ENCODE results near the gene ARPC2.
"Not testable (repeated sequence)": the region's sequence is repeated elsewhere in the genome, so short reads cannot be mapped to it uniquely, and the experiment has no call there.

ARPC2 gene

DNA sequence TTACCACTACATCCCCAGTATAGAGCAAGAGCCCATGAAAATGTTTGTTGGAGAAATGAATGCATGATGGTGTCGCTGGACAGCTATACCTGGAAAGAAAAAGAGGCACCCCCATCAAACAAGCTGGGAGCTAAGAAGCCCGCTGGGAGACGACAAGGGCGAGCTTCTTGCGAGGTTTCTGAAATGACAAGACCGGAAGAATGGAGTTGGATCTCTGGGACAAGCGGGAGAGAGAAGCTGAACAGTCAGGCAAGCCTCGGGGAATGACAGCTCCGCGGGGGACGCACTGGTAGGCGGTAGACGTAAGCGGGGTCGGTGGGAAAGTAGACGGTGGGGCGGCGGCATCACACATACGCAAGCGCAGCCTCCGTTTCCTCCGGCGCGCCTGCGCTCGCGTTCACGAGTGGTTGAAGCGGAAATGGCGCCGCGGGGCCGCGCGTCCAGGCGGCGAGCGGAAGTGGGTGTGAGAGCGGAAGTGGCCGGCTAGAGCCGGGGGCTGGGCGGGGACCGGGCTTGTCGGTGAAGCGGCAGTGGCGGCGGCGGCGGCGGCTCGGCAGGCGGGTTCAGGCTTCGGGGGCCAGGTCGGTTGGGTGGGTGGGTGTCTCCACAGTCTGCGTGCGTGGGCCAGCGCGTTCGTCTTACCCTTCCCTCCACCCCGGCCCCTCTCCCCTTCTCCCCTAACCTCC lies at the start of gene ARPC2:
Gene ARPC2 (plus strand): TSS at position 516 of the 686 bp plus-strand sequence. CDS start 282 bp downstream, outside the sequence.
- peak; percentile 94 to 96 for DNase-seq (ENCODE audit: low read depth in 2 of 2)

DNA sequence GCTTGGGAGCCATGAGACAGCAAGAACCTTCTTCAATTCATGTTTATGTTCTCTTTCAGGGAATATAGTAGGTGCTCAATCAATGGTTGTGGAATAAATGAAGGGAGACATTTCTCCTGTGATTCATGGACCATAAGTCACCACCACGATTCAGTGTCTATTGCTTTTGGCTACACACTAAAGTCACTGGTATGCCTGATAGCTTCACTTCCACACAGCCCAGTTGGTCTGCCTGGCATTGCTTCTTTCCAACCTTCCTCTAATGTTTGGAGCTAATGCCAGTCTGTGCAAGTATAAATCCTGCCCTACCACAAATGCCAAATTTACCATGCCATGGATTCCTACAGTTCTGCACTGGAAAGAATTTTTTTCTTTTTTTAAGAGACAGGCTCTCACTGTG lies 49.0 kb upstream of the ARPC2 start:
- no peak for DNase-seq (ENCODE audit: low read depth in 2 of 2)

DNA sequence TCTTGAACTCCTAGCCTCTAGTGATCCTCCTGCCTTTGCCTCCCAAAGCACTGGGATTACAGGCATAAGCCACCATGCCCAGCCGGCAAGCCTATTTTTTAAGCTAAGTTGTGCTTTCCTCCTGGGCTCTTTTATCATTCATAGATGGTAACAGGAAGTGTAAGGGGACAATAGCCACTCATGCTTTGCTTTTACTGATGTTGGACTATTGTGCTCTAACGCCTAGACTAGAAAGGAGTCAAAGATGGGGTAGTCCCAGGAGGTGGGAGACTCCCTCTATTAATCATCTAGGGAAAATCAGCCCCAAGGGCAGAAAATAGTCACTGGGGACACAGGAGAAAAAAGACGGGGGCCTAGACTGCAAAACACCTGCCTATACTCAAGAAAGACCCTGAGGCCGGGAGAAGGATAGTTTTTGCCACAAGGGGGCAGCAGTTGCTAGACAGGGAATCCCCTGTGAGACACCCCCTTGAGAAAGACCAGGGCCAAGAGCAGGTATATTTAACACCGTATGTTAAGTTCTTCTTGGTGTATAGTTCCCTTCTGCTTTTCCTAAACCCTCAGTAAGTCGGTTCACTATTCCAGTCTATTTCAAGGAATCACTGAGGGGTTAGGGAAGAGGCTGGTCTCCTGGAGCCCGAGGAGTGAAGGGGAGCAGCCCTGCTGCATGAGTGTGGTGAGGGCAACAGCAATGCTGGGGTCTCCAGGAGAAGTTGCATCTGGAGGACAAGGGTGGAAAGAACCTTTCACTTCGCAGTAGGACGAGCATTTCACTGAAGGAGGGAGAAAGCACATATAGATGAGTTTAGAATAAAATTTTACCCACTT lies 48.1 kb upstream of the ARPC2 start:
- DNase-seq (ENCODE audit: low read depth in 2 of 2) = peak; percentile 48 to 50

DNA sequence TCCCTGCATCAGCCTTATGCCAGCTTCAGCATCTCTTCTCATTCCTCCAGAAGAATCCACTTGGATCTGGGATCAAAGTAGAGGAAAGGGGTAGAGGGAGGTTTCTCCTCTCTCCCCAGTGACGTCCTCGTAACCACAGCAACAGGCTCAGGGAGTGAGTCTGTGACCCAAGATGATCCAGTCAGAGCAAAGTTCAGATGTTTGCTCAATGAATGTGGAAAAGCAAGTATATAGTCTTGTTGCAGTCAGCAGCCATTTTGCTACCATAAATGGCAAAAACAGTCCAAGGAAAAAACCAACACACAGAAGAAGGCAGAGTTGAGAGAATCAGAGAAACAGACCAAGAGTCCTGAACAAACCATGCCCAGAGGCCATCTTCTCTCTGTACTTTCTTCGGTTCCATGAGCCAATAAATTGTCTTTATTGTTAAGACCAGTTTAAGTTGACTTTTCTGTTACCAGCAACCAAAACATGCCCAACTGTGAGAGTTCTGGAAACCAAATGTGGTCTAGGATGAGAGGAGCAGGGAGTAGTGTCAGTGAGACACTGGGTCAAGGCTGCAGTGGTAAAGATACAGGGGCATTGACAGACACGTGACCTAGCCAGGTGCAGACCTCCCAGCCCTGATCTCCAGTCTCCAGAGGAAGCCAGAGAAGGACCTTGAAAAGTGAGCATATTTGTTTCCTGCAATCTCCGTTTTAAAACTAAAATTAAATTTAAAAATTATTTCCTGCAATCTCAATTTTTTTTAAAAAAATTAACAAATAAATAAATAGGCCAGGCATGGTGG lies 47.0 kb upstream of the ARPC2 start:
- no peak for DNase-seq (ENCODE audit: low read depth in 2 of 2)

DNA sequence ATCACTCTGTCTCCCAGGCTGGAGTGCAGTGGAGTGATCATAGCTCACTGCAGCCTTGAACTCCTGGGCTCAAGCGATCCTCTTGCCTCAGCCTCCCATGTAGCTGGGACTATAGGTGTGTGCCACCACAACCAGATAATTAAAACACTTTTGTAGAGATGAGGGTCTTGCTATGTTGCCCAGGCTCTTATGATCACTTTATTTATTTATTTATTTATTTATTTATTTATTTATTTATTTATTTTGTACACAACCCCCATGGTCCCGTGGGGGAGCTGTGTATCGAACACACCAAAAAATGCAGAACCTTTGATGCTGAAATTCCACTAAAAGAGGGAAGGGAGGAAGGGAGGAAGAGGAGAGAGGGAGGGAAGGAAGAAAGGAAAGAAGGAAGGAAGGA lies 45.2 kb upstream of the ARPC2 start:
- not testable (repeated sequence) for DNase-seq (ENCODE audit: low read depth in 2 of 2)

DNA sequence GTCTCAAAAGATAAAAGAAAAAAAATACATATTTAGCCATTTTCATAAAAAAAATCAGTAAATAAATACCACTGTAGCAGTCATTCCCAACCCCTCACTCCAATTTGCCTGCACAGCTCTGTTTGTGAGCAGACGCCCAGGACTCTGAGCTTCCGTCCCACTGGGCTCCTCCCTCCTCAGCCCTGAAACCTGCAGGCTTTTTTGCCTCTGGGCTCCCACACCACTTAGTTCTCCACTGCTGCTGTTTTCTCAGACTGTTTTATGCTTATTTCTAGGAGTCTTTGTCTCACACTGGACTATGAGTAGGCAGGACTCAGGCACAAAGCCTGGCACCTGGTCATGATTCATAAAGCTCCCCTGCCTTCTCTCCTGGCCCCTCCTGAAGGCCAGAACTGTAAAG lies 44.1 kb upstream of the ARPC2 start:
- no peak for DNase-seq (ENCODE audit: low read depth in 2 of 2)

DNA sequence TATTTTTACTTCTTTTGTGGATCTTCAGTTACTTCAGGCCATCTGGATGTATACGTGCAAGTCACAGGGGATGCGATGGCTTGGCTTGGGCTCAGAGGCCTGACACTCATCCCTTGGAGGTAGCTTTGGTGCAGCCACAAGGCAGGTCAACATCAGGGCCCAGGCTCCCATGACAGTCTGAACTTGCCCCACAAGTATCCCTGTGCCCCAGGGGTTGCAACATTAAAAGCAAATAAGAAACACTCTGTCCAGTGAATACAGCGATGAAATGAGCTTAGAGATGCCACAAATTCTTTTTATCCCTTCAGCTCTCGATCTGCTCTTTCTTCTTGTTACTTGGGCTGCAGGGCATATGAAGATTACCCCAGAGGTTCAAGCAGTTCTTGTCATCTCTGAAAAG lies 37.2 kb upstream of the ARPC2 start:
- no peak for DNase-seq (ENCODE audit: low read depth in 2 of 2)

DNA sequence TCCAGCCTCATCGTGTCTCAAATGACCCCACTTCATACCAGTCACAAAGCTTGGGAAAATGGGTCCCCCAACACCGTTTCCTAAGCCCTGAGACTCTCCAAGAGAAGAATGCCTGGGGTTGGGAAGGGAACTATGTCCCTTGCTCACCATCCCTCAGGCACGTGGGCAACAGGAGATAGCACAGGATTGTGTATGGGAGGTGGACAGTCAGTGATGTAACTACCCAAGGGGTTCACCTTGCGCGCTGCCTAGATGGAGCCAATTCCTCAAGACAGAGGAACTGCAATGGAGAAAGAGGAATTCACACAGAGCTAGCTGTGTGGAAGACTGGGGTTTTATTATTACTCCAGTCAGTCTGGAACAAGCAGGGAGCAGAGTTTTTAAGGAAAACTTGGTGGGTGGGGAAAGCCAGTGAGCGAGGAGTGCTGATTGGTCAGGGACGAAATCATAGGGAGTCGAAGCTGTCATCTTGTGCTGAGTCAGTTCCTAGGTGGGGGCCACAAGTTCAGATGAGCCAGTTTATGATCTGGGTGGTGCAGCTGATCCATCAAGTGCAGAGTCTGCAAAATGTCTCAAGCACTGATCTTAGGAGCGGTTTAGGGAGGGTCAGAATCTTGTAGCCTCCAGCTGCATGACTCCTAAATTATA lies 36.4 kb upstream of the ARPC2 start:
- DNase-seq (ENCODE audit: low read depth in 2 of 2) = no peak

DNA sequence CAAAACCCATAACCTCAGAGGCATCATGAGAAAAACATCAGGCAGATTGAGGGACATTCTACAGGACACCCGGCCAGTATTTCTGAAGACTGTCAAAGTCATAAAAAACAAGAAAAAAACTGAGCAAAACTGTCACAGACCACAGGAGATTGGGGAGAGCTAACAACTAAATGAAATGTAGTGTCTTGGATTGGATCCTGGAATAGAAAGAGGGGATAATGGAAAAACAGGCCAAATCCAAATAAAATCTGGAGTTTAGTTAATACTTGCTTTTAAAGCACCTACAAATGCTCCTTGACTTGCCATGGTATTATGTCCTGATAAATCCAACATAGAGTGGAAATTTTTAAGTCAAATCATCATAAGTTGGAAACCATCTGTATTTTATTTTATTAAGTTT lies 32.7 kb upstream of the ARPC2 start:
- no peak for DNase-seq (ENCODE audit: low read depth in 2 of 2)

DNA sequence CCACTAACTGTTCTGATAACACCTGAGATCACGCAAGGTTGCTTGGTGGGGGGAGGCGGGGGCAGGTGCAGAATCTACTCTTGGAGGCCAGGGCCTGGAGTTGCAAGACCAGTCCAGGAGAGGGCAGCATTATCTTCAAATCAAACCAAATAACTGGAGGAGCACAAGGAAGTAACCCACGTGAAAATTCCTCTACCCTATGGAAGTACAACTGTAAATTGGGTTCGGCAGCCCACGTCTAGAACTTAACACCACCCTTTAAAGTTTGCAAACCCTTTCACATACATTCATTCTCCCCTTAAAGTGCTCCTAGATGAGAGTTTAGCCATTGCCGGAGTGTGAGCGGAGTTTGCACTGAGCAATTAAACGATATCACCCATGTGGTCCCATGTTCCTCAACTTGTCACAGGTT lies 30.6 kb upstream of the ARPC2 start:
- peak; percentile 39 to 46 for DNase-seq (ENCODE audit: low read depth in 2 of 2)

DNA sequence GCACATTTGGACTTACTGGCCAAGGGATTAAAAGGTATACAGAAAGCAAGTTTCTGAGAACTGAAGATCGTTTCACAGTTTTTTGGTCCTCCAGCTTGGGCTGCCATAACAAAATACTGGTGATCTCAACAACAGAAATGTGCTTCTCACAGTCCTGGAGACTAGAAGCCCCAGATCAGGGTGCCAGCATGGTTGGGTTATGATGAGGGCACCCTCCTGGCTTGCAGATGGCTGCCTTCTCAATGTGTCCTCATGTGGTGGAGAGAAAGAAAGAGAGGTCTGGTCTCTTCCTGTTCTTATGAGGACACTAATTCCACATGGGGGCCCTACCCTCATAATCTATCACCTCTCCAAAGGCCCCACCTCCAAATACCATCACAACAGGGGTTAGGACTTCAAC lies 30.1 kb upstream of the ARPC2 start:
- DNase-seq (ENCODE audit: low read depth in 2 of 2) = no peak

DNA sequence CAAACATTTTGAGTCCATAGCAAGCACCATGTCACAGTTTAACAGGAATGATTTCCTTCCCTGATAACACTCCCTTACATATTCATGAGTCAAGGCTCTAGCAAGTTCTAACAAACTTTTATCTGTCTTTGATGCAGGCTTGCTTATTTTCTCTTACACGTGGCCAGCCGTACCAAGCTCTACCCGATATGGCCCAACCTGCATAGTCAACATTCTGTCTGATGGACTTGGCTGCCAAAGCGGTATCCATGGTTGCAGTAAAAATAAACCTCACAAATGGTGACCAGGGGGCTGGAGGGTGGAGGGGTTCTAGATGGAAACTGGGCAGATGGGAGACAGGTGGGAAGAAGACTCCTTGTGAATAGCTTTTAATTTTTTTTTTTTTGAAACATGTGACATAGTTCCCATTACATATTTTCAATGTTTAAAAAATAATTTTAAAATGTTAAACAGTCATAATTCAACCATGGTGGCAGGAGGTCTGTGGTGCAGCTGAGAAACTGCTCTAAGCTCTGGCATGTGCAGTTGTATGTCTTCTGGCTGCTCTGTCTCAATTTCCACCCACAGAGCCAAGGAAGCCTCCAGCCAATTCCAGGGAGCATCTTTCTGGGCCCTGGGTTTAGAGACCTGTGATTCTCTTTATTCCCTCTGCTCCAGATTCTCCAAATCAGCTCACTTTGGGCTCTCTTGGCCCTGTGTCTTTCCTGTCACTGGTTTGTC lies 29.5 kb upstream of the ARPC2 start:
- no peak for DNase-seq (ENCODE audit: low read depth in 2 of 2)

DNA sequence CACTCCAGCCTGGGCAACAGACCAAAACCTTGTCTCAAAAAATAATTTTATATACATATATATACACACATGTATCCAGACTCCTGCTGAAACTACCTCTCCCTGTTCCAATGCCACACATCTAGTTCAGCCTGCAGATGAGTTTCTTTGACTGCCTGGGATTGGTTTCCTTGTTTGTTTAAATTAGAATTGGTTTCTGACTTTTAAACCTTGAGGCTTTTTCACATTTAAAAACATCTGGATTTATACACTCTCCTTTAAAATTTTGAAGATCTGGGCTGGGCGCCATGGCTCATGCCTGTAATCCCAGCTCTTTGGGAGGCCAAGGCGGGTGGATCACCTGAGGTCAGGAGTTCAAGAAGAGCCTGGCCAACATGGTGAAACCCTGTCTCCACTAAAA lies 28.5 kb upstream of the ARPC2 start:
- DNase-seq (ENCODE audit: low read depth in 2 of 2) = no peak

DNA sequence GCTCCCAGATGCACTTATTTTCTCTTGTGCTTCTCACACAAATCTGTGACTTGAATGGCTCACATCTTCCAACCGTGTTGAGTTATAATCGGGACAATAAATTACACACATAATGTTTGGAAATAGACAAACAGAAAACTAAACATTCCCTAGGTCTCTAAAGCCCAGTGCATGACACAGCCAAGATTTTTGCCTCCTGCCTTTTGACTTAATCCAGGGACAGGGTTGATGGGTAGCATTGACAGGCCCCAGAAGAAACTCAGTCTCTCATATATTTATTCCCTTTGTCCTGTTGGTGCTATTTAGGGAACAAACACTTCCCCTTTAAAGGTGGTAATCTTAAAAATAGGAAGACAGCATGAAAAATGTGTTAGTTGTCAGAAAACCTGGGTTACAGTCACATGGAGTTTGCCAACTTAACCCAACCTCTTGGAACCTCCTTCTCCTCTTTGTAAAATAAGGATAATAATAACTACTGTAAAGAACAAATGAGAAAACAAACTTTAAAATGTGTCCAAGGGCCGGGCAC lies 24.0 kb upstream of the ARPC2 start:
- DNase-seq (ENCODE audit: low read depth in 2 of 2) = no peak

DNA sequence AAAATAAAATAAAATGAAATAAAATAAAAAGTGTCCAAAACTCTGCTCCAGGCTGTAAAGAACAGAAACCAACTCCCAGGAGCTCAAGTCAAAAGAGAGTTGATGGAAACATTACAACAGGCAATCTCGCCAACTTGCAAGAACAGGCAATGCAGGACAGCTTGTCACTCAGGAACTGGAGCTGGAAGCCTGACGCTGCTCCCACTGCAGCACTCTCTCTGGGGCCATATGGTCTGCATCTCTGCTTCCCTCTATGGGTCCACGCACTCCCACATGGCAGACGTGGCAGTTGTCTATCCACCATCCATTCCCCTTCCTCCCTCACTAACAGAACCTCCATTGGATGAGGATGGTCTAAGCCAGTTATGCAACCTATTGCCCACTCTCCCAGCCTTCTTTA lies 23.3 kb upstream of the ARPC2 start:
- DNase-seq (ENCODE audit: low read depth in 2 of 2) = no peak

DNA sequence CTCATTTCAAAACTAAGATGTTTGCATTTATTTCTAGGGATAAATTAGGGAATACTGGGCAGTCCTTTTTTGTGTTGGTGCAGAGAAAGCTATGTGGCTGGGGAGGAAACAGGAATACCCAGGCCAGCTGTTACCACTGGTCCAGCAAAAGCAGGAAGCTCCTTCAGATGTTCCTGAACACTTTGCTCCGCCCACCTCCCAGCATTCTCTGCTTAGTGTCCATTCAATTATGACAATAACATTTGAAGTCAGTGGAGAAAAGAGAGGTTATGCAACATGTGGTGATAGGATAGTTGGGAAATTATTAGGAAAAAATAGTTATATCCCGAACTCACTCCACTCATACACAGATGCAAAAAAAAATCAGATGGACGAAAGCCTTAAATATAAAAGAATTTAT lies 22.1 kb upstream of the ARPC2 start:
- DNase-seq (ENCODE audit: low read depth in 2 of 2) = no peak

DNA sequence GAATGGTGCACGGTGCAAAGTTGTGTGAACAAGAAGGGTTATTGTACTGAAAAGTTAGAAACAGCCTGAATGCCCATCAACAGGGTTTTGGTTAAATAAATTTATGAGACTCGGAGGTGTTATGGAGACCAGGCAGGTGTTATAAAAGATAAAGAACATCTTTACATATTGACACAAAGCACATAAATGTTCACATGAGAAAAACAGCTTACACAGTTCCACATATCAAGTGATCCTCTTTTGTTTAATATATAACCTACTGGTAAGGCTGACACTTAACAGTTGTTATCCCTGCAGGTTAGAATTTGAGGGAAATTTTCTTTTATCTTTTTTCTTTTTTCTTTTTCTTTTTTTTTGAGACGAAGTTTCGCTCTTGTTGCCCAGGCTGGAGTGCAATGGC lies 20.0 kb upstream of the ARPC2 start:
- DNase-seq (ENCODE audit: low read depth in 2 of 2) = no peak

DNA sequence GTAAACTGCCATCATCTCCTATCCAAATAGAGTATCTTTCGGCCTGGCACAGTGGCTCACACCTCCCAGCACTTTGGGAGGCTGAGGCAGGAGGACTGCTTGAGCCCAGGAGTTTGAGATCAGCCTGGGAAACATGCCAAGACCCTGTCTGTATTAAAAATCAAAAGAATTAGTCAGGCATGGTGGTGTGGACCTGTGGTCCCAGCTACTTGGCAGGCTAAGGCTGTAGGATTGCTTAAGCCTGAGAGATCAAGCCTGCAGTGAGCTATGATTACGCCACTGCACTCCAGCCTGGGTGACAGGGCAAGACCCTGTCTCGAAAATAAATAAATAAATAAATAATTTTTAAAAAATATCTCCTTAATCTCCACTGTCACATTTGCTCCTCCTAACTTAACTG lies 14.7 kb upstream of the ARPC2 start:
- DNase-seq (ENCODE audit: low read depth in 2 of 2) = no peak

DNA sequence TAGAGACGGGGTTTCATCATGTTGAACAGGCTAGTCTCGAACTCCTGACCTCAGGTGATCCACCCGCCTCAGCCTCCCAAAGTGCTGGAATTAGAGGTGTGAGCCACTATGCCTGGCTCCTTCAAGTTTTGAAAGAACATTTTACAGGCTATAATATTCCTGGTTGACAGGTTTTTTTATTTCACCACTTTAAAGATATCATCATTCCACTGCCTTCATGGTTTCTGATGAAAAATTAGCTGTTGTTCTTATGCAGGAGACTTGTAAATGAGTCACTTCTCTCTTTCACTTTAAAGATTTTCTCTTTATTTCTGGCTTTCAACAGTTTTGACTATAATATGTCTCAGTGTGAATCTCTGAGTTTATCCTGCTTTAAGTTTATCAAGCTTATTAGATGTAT lies 7.9 kb upstream of the ARPC2 start:
- no peak for DNase-seq (ENCODE audit: low read depth in 2 of 2)

DNA sequence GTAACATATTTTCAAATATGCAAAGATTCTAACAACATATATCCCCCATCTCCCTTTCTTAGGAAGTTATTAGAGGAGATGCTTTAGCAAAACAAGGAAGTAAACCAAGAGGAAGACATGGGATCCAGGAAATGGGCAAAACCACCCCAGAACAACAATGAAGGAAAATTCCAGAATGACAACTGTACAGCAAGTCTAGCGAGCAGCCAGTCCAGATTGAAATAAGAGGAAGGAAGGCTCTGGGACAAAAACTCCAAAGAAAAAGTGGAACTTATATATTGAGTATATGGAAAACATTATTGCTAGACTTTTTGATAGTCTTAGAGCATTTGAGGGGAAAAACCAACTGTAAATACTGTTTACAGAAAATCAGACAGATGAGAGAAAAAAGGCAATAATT lies 2.9 kb upstream of the ARPC2 start:
- no peak for DNase-seq (ENCODE audit: low read depth in 2 of 2)

DNA sequence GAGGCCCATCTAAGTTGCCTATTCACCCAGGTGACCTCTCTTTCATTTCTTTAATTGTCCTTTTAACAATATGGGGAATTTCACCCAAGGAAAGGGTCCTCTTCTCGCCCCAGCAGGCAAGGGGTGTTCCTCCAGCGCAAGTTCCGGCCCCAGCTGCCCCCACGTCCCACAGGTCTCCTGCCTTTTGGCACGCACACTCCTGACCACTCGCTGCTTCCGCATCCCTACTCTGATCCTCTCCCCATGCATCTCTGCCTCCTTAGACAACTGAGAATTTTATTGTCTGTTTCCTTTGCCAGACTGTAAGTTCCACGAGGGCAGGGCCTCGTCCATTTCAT lies 684 bp upstream of the ARPC2 start:
- no peak for DNase-seq (ENCODE audit: low read depth in 2 of 2)

Measured in stimulated activated CD8-positive, alpha-beta memory T cell treated with anti-CD3 and anti-CD28 coated beads, Interleukin-15, amount 100 ng/mL, for 48 hours (primary cell).